Measurements from ENCODE around the gene MEGF6.

MEGF6 gene

GRCh38 chr1:3645666-3646355 is 34.5 kb upstream of the MEGF6 start:
- DNase-seq: no peak

GRCh38 chr1:3645247-3645646 is 33.9 kb upstream of the MEGF6 start:
- DNase-seq: no peak

- no peak for DNase-seq
Measured at GRCh38 chr1:3644273-3644672, 33.0 kb upstream of the MEGF6 start.

- no peak for DNase-seq
Measured at GRCh38 chr1:3642919-3643675, 31.8 kb upstream of the MEGF6 start.

GRCh38 chr1:3641816-3642215 is 30.5 kb upstream of the MEGF6 start:
- DNase-seq: no peak

- no peak for DNase-seq
Measured at GRCh38 chr1:3641046-3641760, 29.9 kb upstream of the MEGF6 start.

- no peak for DNase-seq
Measured at GRCh38 chr1:3640121-3640837, 29.0 kb upstream of the MEGF6 start.

- DNase-seq: no peak
Measured at GRCh38 chr1:3639397-3639911, 28.1 kb upstream of the MEGF6 start.

GRCh38 chr1:3638676-3639075 is 27.4 kb upstream of the MEGF6 start:
- no peak for DNase-seq

- no peak for DNase-seq
Measured at GRCh38 chr1:3638027-3638426, 26.7 kb upstream of the MEGF6 start.

GRCh38 chr1:3636531-3636930 is 25.2 kb upstream of the MEGF6 start:
- DNase-seq: no peak

- no peak for DNase-seq
Measured at GRCh38 chr1:3636080-3636479, 24.8 kb upstream of the MEGF6 start.

- no peak for DNase-seq
Measured at GRCh38 chr1:3634059-3634800, 22.9 kb upstream of the MEGF6 start.

GRCh38 chr1:3633344-3634058 is 22.2 kb upstream of the MEGF6 start:
- DNase-seq: no peak

- DNase-seq: no peak
Measured at GRCh38 chr1:3632716-3633343, 21.5 kb upstream of the MEGF6 start.

GRCh38 chr1:3632298-3632697 is 21.0 kb upstream of the MEGF6 start:
- no peak for DNase-seq

GRCh38 chr1:3631320-3632260 is 20.3 kb upstream of the MEGF6 start:
- DNase-seq: no peak

- DNase-seq: no peak
Measured at GRCh38 chr1:3630914-3631313, 19.6 kb upstream of the MEGF6 start.

- DNase-seq: no peak
Measured at GRCh38 chr1:3630161-3630611, 18.9 kb upstream of the MEGF6 start.
